K562 (cell line): ENCODE measurements around the gene GMPR. TPM values are rescaled to one million over a fixed set of nuclear protein-coding genes. Genes with fewer than 3 reads are reported as not detected.

Experiments
- ATAC-seq: fragments of 200-7000 bp; cut with Tn5 transposase; 3 replicates; pipeline ENCODE4 v1.9.1; 2020; ENCODE audit warnings: moderate library complexity
- BruUV-seq: library from RNA; stranded (reverse); fragments of 400-500 nt; replicated peaks from 2 replicates; lab custom pipeline; 2021; lab: Mats Ljungman, UMichigan
- CTCF ChIA-PET: fragments of 300-600 bp; formaldehyde crosslinking; extraction: SDS; loops from one replicate; lab custom pipeline; 2021; ENCODE audit warnings: low intra/inter-chr PET ratio; lab: Yijun Ruan, JAX
- POLR2A ChIA-PET: fragments of 300-600, 350-650 bp; sonication (Branson Sonifier 250); formaldehyde crosslinking; extraction: SDS; loops from one replicate; lab custom pipeline; 2021; ENCODE audit warnings: antibody characterized with exemption, inconsistent platforms; lab: Yijun Ruan, JAX
- DNase-seq, 4 experiments: peaks; one replicate each; pipeline versions ENCODE4 v3.0.0 to v3.0.0-alpha.2; 2011 to 2018; ENCODE audit warnings: low spot score in 3 of 4, mixed read lengths in 3 of 4; ENCODE audit errors: extremely low read depth in 1 of 4
- FAIRE-seq: peaks from 2 replicates; lab custom pipeline; 2011; peaks lifted over from hg19 to GRCh38; lab: Jason Lieb, UNC
- H2AFZ ChIP-seq: 2 replicates; pipeline ENCODE4 v1.6.0; 2011; ENCODE audit warnings: low read depth, low read length, control low read depth, inconsistent platforms
- H3K27ac ChIP-seq: fragments of 200-600 bp; 3 replicates; pipeline ENCODE4 v1.8.0; 2011; ENCODE audit warnings: low read depth, mild to moderate bottlenecking, control low read depth, inconsistent platforms, low read length, moderate library complexity, mixed read lengths; ENCODE audit errors: extremely low read depth
- H3K27me3 ChIP-seq, 2 experiments: fragments of 300-600 bp in 1 of 2; 2 replicates in 1 of 2; 3 replicates in 1 of 2; pipeline versions ENCODE4 v1.6.0 to v1.8.0; 2011; ENCODE audit warnings: inconsistent platforms in 2 of 2, low read length in 2 of 2, mild to moderate bottlenecking in 1 of 2, mixed read lengths in 1 of 2, moderate library complexity in 1 of 2; ENCODE audit not compliant: control insufficient read depth in 2 of 2, insufficient read depth in 2 of 2
- H3K36me3 ChIP-seq: fragments of 300-600 bp; 3 replicates; pipeline ENCODE4 v1.8.0; 2011; ENCODE audit warnings: mild to moderate bottlenecking, low read length, inconsistent platforms; ENCODE audit not compliant: control insufficient read depth, insufficient read depth
- H3K4me1 ChIP-seq, 2 experiments: fragments of 200-600 bp in 1 of 2; replicated peaks in 1 of 2; 2 replicates in 1 of 2; 3 replicates in 1 of 2; pipeline versions ENCODE4 v1.5.1 to v1.8.0; 2011; ENCODE audit warnings: inconsistent platforms in 2 of 2, low read length in 2 of 2, mild to moderate bottlenecking in 1 of 2, mixed read lengths in 1 of 2, moderate library complexity in 1 of 2; ENCODE audit not compliant: control insufficient read depth in 2 of 2, insufficient read depth in 2 of 2
- H3K4me2 ChIP-seq: 2 replicates; pipeline ENCODE4 v1.6.1; 2011; ENCODE audit warnings: low read length, control low read depth, inconsistent platforms, mixed read lengths; ENCODE audit not compliant: insufficient read depth
- H3K4me3 ChIP-seq: fragments of 200-600 bp; sonication (generic), shearing (Covaris generic); 2 replicates; pipeline ENCODE4 v1.5.1; 2016; ENCODE audit warnings: control low read depth, inconsistent platforms
- H3K79me2 ChIP-seq: fragments of 200-600 bp; 3 replicates; pipeline ENCODE4 v1.8.0; 2011; ENCODE audit warnings: low read length, inconsistent platforms; ENCODE audit not compliant: control insufficient read depth, insufficient read depth
- H3K9ac ChIP-seq, 2 experiments: 2 replicates each; pipeline versions ENCODE4 v1.6.0 to v1.6.1; 2011; ENCODE audit warnings: low read depth in 2 of 2, low read length in 2 of 2, control low read depth in 1 of 2, inconsistent platforms in 1 of 2, mild to moderate bottlenecking in 1 of 2, mixed read lengths in 1 of 2; ENCODE audit not compliant: insufficient read depth in 1 of 2
- H3K9me1 ChIP-seq: one replicate; pipeline ENCODE4 v1.6.0; 2011; ENCODE audit warnings: inconsistent platforms, mild to moderate bottlenecking, low read length, moderate library complexity; ENCODE audit not compliant: control insufficient read depth, insufficient read depth
- H3K9me3 ChIP-seq: replicated peaks from 2 replicates; pipeline ENCODE4 v1.5.1; 2011; ENCODE audit warnings: low read depth, low read length, inconsistent platforms; ENCODE audit not compliant: control insufficient read depth, insufficient read depth
- H4K20me1 ChIP-seq: replicated peaks from 2 replicates; pipeline ENCODE4 v1.6.1; 2011; ENCODE audit warnings: low read length, inconsistent platforms, mixed read lengths; ENCODE audit not compliant: control insufficient read depth, insufficient read depth
- EP400 ChIP-seq: fragments of 450-650 bp; IDR thresholded peaks from 2 replicates; pipeline ENCODE4 v1.6.1; 2017; ENCODE audit warnings: antibody characterized with exemption, mild to moderate bottlenecking, moderate library complexity
- ILF3 ChIP-seq: fragments of 450-650 bp; IDR thresholded peaks from 2 replicates; pipeline ENCODE4 v1.6.1; 2018; ENCODE audit warnings: antibody characterized with exemption, mild to moderate bottlenecking, moderate library complexity, borderline replicate concordance
- KDM5B ChIP-seq: fragments of 200-600 bp; sonication (generic); IDR thresholded peaks from 2 replicates; pipeline ENCODE4 v1.6.1; 2012; ENCODE audit warnings: low read depth, mild to moderate bottlenecking, moderate library complexity, low read length, control low read depth, inconsistent platforms; ENCODE audit not compliant: insufficient replicate concordance
- MAFK ChIP-seq: IDR thresholded peaks from 2 replicates; pipeline ENCODE4 v1.6.1; 2011; ENCODE audit warnings: low read length, improper control_type of control experiment
- MCM2 ChIP-seq: fragments of 450-650 bp; IDR thresholded peaks from 2 replicates; pipeline ENCODE4 v1.6.1; 2017; ENCODE audit warnings: low read depth, mild to moderate bottlenecking
- MEF2D ChIP-seq: conservative IDR thresholded peaks from 2 replicates; pipeline ENCODE4 v1.6.1; 2016; ENCODE audit warnings: low read depth, missing genetic modification characterization, missing compliant biosample characterization
- MYNN ChIP-seq, 2 experiments: sonication (generic); formaldehyde crosslinking in 1 of 2; IDR thresholded peaks; 2 replicates each; pipeline versions ENCODE4 v1.5.0 to v1.6.1; 2016 to 2020; ENCODE audit warnings: antibody characterized with exemption in 1 of 2, missing genetic modification reagents in 1 of 2
- OTX1 ChIP-seq: fragments of 450-650 bp; formaldehyde crosslinking; IDR thresholded peaks from 2 replicates; pipeline ENCODE4 v1.4.0; 2022; ENCODE audit warnings: mild to moderate bottlenecking
- RBM17 ChIP-seq: fragments of 200-400 bp; formaldehyde crosslinking; IDR thresholded peaks from 2 replicates; pipeline ENCODE4 v1.6.1; 2017; ENCODE audit warnings: low read depth, mild to moderate bottlenecking, low read length, borderline replicate concordance
- SIN3A ChIP-seq, 2 experiments: fragments of 150-350 bp in 1 of 2; IDR thresholded peaks; 2 replicates each; pipeline ENCODE4 v1.6.1; 2011 to 2016; ENCODE audit warnings: borderline replicate concordance in 2 of 2, low read depth in 2 of 2, low read length in 2 of 2, mild to moderate bottlenecking in 2 of 2, moderate library complexity in 2 of 2; ENCODE audit not compliant: control insufficient read depth in 1 of 2
- SMAD2 ChIP-seq: fragments of 150-350 bp; IDR thresholded peaks from 2 replicates; pipeline ENCODE4 v1.6.1; 2014; ENCODE audit warnings: low read depth, mild to moderate bottlenecking, low read length
- SNIP1 ChIP-seq: fragments of 450-650 bp; IDR thresholded peaks from 2 replicates; pipeline ENCODE4 v1.7.1; 2017; ENCODE audit warnings: low read depth, mild to moderate bottlenecking
- TAF1 ChIP-seq: IDR thresholded peaks from 2 replicates; pipeline ENCODE4 v1.6.1; 2011; ENCODE audit warnings: mild to moderate bottlenecking, low read length, moderate library complexity; ENCODE audit not compliant: insufficient read depth, control insufficient read depth, severe bottlenecking; ENCODE audit errors: extremely low read depth
- ZKSCAN1 ChIP-seq: fragments of 150-350 bp; IDR thresholded peaks from 2 replicates; pipeline ENCODE4 v1.6.1; 2016; ENCODE audit warnings: low read depth, low read length
- ZNF830 ChIP-seq: fragments of 250-450 bp; sonication (Bioruptor Pico); IDR thresholded peaks from 2 replicates; pipeline ENCODE4 v1.5.0; 2021; ENCODE audit warnings: mild to moderate bottlenecking
- WGBS: fragments of 100-300 bp; shearing (Covaris generic); methylation state at CpG from one replicate; pipeline ENCODE4 v1.1.6; 2016; ENCODE audit warnings: low coverage, mixed read lengths; ENCODE audit not compliant: insufficient coverage; ENCODE audit errors: missing lambda C conversion rate; 5-methylcytosine and 5-hydroxymethylcytosine counted together
- in situ Hi-C: fragments of 300-500 bp; cut with MboI; formaldehyde crosslinking; loops from 4 replicates; pipeline ENCODE4 v1.15.0; 2018; ENCODE audit warnings: inconsistent platforms, mixed read lengths
- intact Hi-C: fragments of 100-400 bp; cut with micrococcal nuclease; formaldehyde crosslinking; loops from 2 replicates; pipeline ENCODE4 v1.14.2; 2022
- polyA plus RNA-seq, 8 experiments: library from polyadenylated mRNA; depleted of rRNA in 4 of 8; stranded (reverse) in 5 of 8; unstranded in 3 of 8; fragments of >200 nt; fragmentation: Nextera tagmentation in 2 of 8; fragmentation: Illumina TruSeq in 1 of 8; extraction: Ambion mirVana in 2 of 8; extraction: Trizol in 1 of 8; gene quantifications; 2 replicates each; pipeline versions ENCODE4 v1.2.1 to v1.2.3, GENCODE V29; 2011 to 2014; ENCODE audit warnings: inconsistent platforms in 1 of 8, missing spikeins in 1 of 8
- total RNA-seq, 7 experiments: library from RNA; depleted of rRNA in 6 of 7; stranded (reverse); fragments of >200 nt in 6 of 7; fragmentation: Illumina TruSeq in 2 of 7; extraction: Trizol in 2 of 7; gene quantifications; 2 replicates each; pipeline versions ENCODE4 v1.2.1 to v1.2.3, GENCODE V29; 2011 to 2021; ENCODE audit warnings: low replicate concordance in 1 of 7
- TF ChIP-seq, protein P1 (sequence below): fragments of 450-650 bp; IDR thresholded peaks from 2 replicates; pipeline ENCODE4 v1.6.1; 2018; ENCODE audit not compliant: partially characterized antibody

GMPR gene
- total and polyA plus RNA-seq, 9 of the 15 experiments (the other 6 are each of a cell fraction or from before 2014, with no cell fraction given) = 34.6 to 83.7 (median 49.8) TPM

DNA sequence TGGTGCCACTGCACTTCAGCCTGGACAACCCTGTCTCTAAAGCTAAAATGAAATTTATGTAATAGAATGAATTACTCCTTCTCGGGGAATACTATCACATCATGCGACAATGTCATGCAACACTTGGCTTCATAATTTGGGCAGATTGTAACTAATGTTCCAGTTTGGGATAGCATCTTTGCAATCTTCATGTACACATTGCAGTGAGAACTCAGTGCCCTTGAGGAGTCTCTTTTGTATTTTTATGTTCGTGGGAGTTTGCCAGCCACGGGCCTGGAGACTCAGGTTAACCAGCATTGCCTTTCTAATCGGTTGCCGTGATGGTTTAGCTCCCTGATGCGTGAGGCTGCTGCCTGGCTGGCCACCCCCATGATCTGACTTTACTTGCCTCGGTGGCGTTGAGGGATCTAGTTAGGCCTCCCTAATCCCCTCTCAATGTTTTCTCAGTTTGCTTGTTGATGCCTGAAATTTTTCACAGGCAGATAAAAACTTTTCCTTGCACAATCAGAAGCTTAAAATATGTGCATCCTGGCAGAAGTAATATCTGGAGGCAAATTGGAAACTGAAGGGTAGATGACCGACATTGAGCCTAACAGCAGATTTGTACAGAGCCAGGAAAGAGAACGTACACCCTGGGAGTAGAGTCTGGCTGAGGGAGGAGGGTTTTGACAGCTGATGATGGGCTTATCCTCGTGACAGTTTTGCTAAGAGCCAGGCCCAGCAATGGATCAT lies 2.4 kb downstream of the GMPR start (continued):
- TF ChIP-seq SIN3A (IDR thresholded peaks at IDR 0.05; ENCODE audit: borderline replicate concordance in 2 of 2, control insufficient read depth in 1 of 2, low read depth in 2 of 2, low read length in 2 of 2) = 0 out of 4 replicates have a peak, but pooled peaks of 1 of the 2 experiments have one; percentile 18

DNA sequence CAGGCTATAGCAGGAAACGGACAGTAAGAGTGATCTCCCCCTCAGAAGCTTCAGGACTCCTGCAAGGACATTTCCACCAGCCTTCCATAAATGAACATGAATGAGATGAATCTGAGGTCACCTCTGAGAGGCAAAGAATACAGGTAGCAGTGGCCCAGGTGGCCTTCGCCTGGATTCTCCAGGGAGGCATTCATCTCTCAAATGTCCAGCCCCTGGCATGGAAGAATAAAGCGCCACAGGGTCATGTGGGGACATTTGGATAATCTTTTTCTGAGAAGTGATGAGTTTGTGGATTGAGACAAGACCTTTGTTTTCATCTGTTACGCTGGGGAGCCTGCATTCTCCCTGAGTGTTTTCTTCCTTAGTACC lies 2.9 kb downstream of the GMPR start:
- ATAC-seq = no peak
- Histone ChIP-seq H3K79me2 (peaks cover 77% of the 10 kb centered on the region), H4K20me1 (peaks cover 9% of the 10 kb centered on the region; the same call in 1 of the 2 replicates), H3K27ac (peak overlapping the region; percentile 1; the same call in 1 of the 3 replicates), H2AFZ (no peak overlapping the region), H3K9ac (peak overlapping the region in 1 of 2 experiments; percentile 52; a peak in 2 of 4 replicates), H3K4me1 (peaks cover 48 to 50% of the 10 kb centered on the region in 2 experiments), H3K4me2 (peak overlapping the region; percentile 91), H3K9me1 (no peaks in the 10 kb centered on the region), H3K4me3 (no peak overlapping the region; the same call in 1 of the 2 replicates), H3K36me3 (peaks cover 30% of the 10 kb centered on the region), H3K9me3 (no peaks in the 10 kb centered on the region), H3K27me3 (no peaks in the 10 kb centered on the region)
- ChIA-PET CTCF (interaction anchor here (0.7 kb wide), 1 partner anchor 536 kb away, joined by 3 read pairs; no protein-coding TSS in a partner anchor), POLR2A (interaction anchor here (0.8 to 7.5 kb wide), 5 partner anchors 11 to 26 kb away, joined by 3 to 116 read pairs (median 18); no protein-coding TSS in a partner anchor)
- 20% methylated on average over 4 of the region's 4 CpGs for WGBS
- in situ Hi-C loops (no loop called here), intact Hi-C loops (no loop called here)
- no peak for DNase-seq
- BruUV-seq = no TSS peak
- FAIRE-seq = no peak
- no peak for TF ChIP-seq ZNF830 (CRISPR knock-in tag)
- no peak for TF ChIP-seq TAF1
- no peak for TF ChIP-seq ZKSCAN1
- TF ChIP-seq, protein P1, sequence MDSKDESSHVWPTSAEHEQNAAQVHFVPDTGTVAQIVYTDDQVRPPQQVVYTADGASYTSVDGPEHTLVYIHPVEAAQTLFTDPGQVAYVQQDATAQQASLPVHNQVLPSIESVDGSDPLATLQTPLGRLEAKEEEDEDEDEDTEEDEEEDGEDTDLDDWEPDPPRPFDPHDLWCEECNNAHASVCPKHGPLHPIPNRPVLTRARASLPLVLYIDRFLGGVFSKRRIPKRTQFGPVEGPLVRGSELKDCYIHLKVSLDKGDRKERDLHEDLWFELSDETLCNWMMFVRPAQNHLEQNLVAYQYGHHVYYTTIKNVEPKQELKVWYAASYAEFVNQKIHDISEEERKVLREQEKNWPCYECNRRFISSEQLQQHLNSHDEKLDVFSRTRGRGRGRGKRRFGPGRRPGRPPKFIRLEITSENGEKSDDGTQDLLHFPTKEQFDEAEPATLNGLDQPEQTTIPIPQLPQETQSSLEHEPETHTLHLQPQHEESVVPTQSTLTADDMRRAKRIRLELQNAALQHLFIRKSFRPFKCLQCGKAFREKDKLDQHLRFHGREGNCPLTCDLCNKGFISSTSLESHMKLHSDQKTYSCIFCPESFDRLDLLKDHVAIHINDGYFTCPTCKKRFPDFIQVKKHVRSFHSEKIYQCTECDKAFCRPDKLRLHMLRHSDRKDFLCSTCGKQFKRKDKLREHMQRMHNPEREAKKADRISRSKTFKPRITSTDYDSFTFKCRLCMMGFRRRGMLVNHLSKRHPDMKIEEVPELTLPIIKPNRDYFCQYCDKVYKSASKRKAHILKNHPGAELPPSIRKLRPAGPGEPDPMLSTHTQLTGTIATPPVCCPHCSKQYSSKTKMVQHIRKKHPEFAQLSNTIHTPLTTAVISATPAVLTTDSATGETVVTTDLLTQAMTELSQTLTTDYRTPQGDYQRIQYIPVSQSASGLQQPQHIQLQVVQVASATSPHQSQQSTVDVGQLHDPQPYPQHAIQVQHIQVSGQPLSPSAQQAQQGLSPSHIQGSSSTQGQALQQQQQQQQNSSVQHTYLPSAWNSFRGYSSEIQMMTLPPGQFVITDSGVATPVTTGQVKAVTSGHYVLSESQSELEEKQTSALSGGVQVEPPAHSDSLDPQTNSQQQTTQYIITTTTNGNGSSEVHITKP = peak; percentile 5
- 0 out of 2 replicates have a peak, but pooled peaks have one; percentile 31 for TF ChIP-seq MEF2D (tag)
- no peak for TF ChIP-seq SMAD2
- no peak for TF ChIP-seq ILF3
- TF ChIP-seq OTX1 = no peak
- no peak for TF ChIP-seq SNIP1
- TF ChIP-seq MYNN (IDR thresholded peaks at IDR 0.05) = no peak
- TF ChIP-seq MYNN (CRISPR knock-in tag; IDR thresholded peaks at IDR 0.05) = no peak
- TF ChIP-seq EP400 = 0 out of 2 replicates have a peak, but pooled peaks have one; percentile 12
- TF ChIP-seq MCM2 = no peak
- peak; percentile 18 for TF ChIP-seq KDM5B
- 0 out of 2 replicates have a peak, but pooled peaks have one; percentile 4 for TF ChIP-seq MAFK
- TF ChIP-seq RBM17 = no peak
